ENCODE measurements around the gene SOX15.

The SOX15 gene

GRCh38 chr17:7579001-7579833 is 10.7 kb downstream of the SOX15 start, which contains the start of gene CD68:
TSS of gene CD68 (plus strand) at chr17:7579638. CDS start at chr17:7579678, 40 bp downstream.
- Histone ChIP-seq H3K36me3 (ENCODE audit: control insufficient read depth in 5 of 5, insufficient read depth in 5 of 5, low read length in 5 of 5) (peaks cover 21 to 57% (median 51%) of the 10 kb centered on the region in 5 donors), H3K9ac (ENCODE audit: low read length in 5 of 5) (peak within 1 kb of the TSS; percentile 60 to 96 (median 83)), H3K27me3 (ENCODE audit: control insufficient read depth in 5 of 5, insufficient read depth in 4 of 5, low read length in 5 of 5) (no peaks in the 10 kb centered on the region), H3K4me1 (ENCODE audit: control insufficient read depth in 5 of 5, insufficient read depth in 5 of 5, low read length in 5 of 5) (peaks cover 23 to 86% (median 76%) of the 10 kb centered on the region in 5 donors), H3K9me3 (ENCODE audit: control insufficient read depth in 5 of 5, low read length in 5 of 5) (no peaks in the 10 kb centered on the region), H3K27ac (ENCODE audit: low read depth, low read length) (peak within 1 kb of the TSS; percentile 98), H3K4me3 (ENCODE audit: low read depth in 1 of 5, low read length in 5 of 5) (peak within 1 kb of the TSS; percentile 61 to 96 (median 63))

DNA sequence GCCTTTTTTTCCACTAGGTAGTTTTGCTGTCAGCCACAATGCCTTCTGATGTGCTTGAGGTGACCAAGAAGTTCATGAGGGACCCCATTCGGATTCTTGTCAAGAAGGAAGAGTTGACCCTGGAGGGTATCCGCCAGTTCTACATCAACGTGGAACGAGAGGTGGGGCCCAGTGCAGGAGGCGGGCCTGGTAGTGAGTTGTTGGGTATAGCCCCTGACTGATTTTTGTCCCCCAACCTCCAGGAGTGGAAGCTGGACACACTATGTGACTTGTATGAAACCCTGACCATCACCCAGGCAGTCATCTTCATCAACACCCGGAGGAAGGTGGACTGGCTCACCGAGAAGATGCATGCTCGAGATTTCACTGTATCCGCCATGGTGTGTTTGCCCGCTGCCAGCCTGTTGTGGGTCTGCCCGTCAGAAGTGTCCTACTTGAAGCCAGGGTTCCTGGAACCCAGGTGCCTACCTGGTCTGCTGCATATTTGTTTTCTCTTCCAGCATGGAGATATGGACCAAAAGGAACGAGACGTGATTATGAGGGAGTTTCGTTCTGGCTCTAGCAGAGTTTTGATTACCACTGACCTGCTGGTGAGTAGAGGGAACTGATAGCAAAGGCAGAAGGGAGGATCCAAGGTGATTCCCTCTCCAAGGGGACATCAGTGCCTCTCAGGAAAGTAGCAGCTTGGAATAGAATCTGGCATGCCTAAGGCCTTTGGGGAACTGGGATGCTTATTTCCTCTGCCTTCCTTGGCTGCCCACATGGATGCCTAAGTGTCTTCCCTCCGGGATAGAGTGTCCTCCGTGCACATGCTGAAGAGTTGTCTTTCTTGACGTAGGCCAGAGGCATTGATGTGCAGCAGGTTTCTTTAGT is 12.3 kb downstream of the SOX15 start:
- H3K27ac ChIP-seq (ENCODE audit: low read depth, low read length), result peak overlapping the region; percentile 98
- H3K9ac ChIP-seq (ENCODE audit: low read length in 5 of 5), result no peak overlapping the region
- peaks cover 21 to 61% (median 57%) of the 10 kb centered on the region in 5 donors for H3K36me3 ChIP-seq (ENCODE audit: control insufficient read depth in 5 of 5, insufficient read depth in 5 of 5, low read length in 5 of 5)
- no peaks in the 10 kb centered on the region for H3K27me3 ChIP-seq (ENCODE audit: control insufficient read depth in 5 of 5, insufficient read depth in 4 of 5, low read length in 5 of 5)
- H3K4me1 ChIP-seq (ENCODE audit: control insufficient read depth in 5 of 5, insufficient read depth in 5 of 5, low read length in 5 of 5), result peaks cover 26 to 79% (median 72%) of the 10 kb centered on the region in 5 donors
- peak overlapping the region in 2 of 5 donors; percentile 25 to 96 for H3K4me3 ChIP-seq (ENCODE audit: low read depth in 1 of 5, low read length in 5 of 5)
- H3K9me3 ChIP-seq (ENCODE audit: control insufficient read depth in 5 of 5, low read length in 5 of 5), result no peaks in the 10 kb centered on the region

DNA sequence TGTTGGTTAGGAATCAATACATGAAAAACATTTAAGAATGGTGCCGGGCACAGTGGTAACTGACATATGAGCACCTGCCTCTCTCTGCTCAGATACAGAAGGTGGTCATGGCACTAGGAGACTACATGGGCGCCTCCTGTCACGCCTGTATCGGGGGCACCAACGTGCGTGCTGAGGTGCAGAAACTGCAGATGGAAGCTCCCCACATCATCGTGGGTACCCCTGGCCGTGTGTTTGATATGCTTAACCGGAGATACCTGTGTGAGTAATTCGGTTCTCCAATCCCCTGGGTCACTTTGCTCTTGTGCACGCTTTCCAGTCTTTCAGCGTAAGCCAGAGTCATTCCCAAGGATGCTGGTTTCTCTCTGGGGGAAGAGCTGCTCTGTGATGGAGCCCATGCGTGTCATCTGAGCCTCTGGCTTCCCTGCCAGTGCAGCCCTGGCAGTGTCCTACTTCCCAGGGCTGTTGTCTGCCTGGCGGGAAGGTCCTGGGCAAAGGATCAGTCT is 13.4 kb downstream of the SOX15 start:
- Histone ChIP-seq H3K36me3 (ENCODE audit: control insufficient read depth in 5 of 5, insufficient read depth in 5 of 5, low read length in 5 of 5) (peaks cover 21 to 61% (median 57%) of the 10 kb centered on the region in 5 donors), H3K9ac (ENCODE audit: low read length in 5 of 5) (no peak overlapping the region), H3K4me1 (ENCODE audit: control insufficient read depth in 5 of 5, insufficient read depth in 5 of 5, low read length in 5 of 5) (peaks cover 28 to 78% (median 70%) of the 10 kb centered on the region in 5 donors)

GRCh38 chr17:7575959-7576358 is 13.9 kb downstream of the SOX15 start:
- Histone ChIP-seq H3K27ac (ENCODE audit: low read depth, low read length) (peak overlapping the region; percentile 98), H3K36me3 (ENCODE audit: control insufficient read depth in 5 of 5, insufficient read depth in 5 of 5, low read length in 5 of 5) (peaks cover 21 to 64% (median 61%) of the 10 kb centered on the region in 5 donors), H3K9me3 (ENCODE audit: control insufficient read depth in 5 of 5, low read length in 5 of 5) (no peaks in the 10 kb centered on the region), H3K9ac (ENCODE audit: low read length in 5 of 5) (peak overlapping the region in 1 of 5 donors; percentile 12), H3K4me3 (ENCODE audit: low read depth in 1 of 5, low read length in 5 of 5) (peak overlapping the region in 1 of 5 donors; percentile 98), H3K4me1 (ENCODE audit: control insufficient read depth in 5 of 5, insufficient read depth in 5 of 5, low read length in 5 of 5) (peaks cover 28 to 80% (median 67%) of the 10 kb centered on the region in 5 donors), H3K27me3 (ENCODE audit: control insufficient read depth in 5 of 5, insufficient read depth in 4 of 5, low read length in 5 of 5) (no peaks in the 10 kb centered on the region)

More for the DNA sequence above, 13.4 kb downstream of the SOX15 start:
- Histone ChIP-seq H3K27me3 (ENCODE audit: control insufficient read depth in 5 of 5, insufficient read depth in 4 of 5, low read length in 5 of 5) (no peaks in the 10 kb centered on the region), H3K9me3 (ENCODE audit: control insufficient read depth in 5 of 5, low read length in 5 of 5) (no peaks in the 10 kb centered on the region), H3K27ac (ENCODE audit: low read depth, low read length) (peak overlapping the region; percentile 98), H3K4me3 (ENCODE audit: low read depth in 1 of 5, low read length in 5 of 5) (peak overlapping the region in 2 of 5 donors; percentile 12 to 98)

DNA sequence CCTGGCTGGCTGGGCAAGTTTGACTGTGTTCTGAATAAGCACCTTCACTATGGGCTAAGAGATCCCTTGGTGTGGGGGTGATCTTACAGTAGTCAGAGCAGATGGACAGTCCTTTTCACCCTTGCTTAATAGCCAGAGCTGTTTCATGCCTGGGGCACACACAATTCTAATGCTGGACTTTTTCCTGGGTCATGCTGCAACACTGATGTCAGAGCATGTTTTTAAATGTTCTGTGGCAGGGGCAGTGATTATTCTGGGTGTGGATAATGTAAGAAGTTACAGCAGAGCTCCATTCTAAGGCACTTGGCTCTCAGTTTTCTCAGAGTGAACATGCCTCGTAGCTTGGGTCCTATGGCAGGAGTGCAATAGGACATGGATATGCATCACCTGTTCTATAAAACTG is 14.4 kb downstream of the SOX15 start:
- Histone ChIP-seq H3K27me3 (ENCODE audit: control insufficient read depth in 5 of 5, insufficient read depth in 4 of 5, low read length in 5 of 5) (no peaks in the 10 kb centered on the region), H3K36me3 (ENCODE audit: control insufficient read depth in 5 of 5, insufficient read depth in 5 of 5, low read length in 5 of 5) (peaks cover 21 to 66% (median 63%) of the 10 kb centered on the region in 5 donors), H3K9me3 (ENCODE audit: control insufficient read depth in 5 of 5, low read length in 5 of 5) (no peaks in the 10 kb centered on the region), H3K9ac (ENCODE audit: low read length in 5 of 5) (peak overlapping the region in 2 of 5 donors; percentile 73 to 84), H3K27ac (ENCODE audit: low read depth, low read length) (peak overlapping the region; percentile 98), H3K4me1 (ENCODE audit: control insufficient read depth in 5 of 5, insufficient read depth in 5 of 5, low read length in 5 of 5) (peaks cover 24 to 75% (median 62%) of the 10 kb centered on the region in 5 donors), H3K4me3 (ENCODE audit: low read depth in 1 of 5, low read length in 5 of 5) (peak overlapping the region in 3 of 5 donors; percentile 85 to 98 (median 98))

- Histone ChIP-seq H3K27me3 (ENCODE audit: control insufficient read depth in 5 of 5, insufficient read depth in 4 of 5, low read length in 5 of 5) (no peaks in the 10 kb centered on the region), H3K36me3 (ENCODE audit: control insufficient read depth in 5 of 5, insufficient read depth in 5 of 5, low read length in 5 of 5) (peaks cover 25 to 75% (median 67%) of the 10 kb centered on the region in 5 donors), H3K4me1 (ENCODE audit: control insufficient read depth in 5 of 5, insufficient read depth in 5 of 5, low read length in 5 of 5) (peaks cover 18 to 64% (median 51%) of the 10 kb centered on the region in 5 donors), H3K27ac (ENCODE audit: low read depth, low read length) (peak overlapping the region; percentile 98), H3K9ac (ENCODE audit: low read length in 5 of 5) (peak overlapping the region; percentile 19 to 87 (median 73)), H3K4me3 (ENCODE audit: low read depth in 1 of 5, low read length in 5 of 5) (peak overlapping the region; percentile 84 to 99 (median 98)), H3K9me3 (ENCODE audit: control insufficient read depth in 5 of 5, low read length in 5 of 5) (no peaks in the 10 kb centered on the region)
Measured at GRCh38 chr17:7574176-7574953, 15.5 kb downstream of the SOX15 start.

- no peaks in the 10 kb centered on the region for H3K27me3 ChIP-seq (ENCODE audit: control insufficient read depth in 5 of 5, insufficient read depth in 4 of 5, low read length in 5 of 5)
- peak overlapping the region; percentile 98 for H3K27ac ChIP-seq (ENCODE audit: low read depth, low read length)
- H3K9ac ChIP-seq (ENCODE audit: low read length in 5 of 5), result peak overlapping the region; percentile 77 to 98 (median 98)
- peaks cover 26 to 73% (median 67%) of the 10 kb centered on the region in 5 donors for H3K36me3 ChIP-seq (ENCODE audit: control insufficient read depth in 5 of 5, insufficient read depth in 5 of 5, low read length in 5 of 5)
- H3K9me3 ChIP-seq (ENCODE audit: control insufficient read depth in 5 of 5, low read length in 5 of 5), result no peaks in the 10 kb centered on the region
- H3K4me1 ChIP-seq (ENCODE audit: control insufficient read depth in 5 of 5, insufficient read depth in 5 of 5, low read length in 5 of 5), result peaks cover 12 to 55% (median 42%) of the 10 kb centered on the region in 5 donors
- H3K4me3 ChIP-seq (ENCODE audit: low read depth in 1 of 5, low read length in 5 of 5), result peak overlapping the region; percentile 84 to 99 (median 98)
Measured at GRCh38 chr17:7573324-7574080, 16.4 kb downstream of the SOX15 start.

DNA sequence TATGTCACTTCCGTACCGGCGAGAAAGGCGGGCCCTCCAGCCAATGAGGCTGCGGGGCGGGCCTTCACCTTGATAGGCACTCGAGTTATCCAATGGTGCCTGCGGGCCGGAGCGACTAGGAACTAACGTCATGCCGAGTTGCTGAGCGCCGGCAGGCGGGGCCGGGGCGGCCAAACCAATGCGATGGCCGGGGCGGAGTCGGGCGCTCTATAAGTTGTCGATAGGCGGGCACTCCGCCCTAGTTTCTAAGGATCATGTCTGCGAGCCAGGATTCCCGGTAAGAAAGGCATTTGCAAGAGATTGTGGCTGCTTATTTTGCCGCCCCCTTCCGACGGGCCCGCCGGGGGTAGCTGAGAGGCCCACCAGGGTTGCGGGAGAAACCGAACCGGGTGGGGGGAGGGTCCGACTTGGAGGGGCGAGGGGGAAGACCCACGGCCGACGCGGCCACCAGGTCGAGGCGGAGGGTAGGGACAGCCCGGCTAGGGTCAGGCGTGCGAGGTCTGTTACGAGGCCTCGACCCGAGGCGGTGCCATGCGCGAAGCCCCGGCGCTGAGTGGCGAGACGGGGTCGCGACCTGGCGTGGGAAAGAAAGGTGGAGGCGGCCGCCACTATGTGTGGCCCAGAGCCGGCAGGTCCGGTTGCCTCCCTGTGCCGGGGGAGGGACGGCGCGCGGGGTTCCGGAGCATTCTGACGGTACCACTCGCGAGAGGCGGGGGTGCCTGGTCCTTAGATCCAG is 17.1 kb downstream of the SOX15 start:
- Histone ChIP-seq H3K27me3 (ENCODE audit: control insufficient read depth in 5 of 5, insufficient read depth in 4 of 5, low read length in 5 of 5) (no peaks in the 10 kb centered on the region), H3K9me3 (ENCODE audit: control insufficient read depth in 5 of 5, low read length in 5 of 5) (no peaks in the 10 kb centered on the region), H3K27ac (ENCODE audit: low read depth, low read length) (peak overlapping the region; percentile 98), H3K4me1 (ENCODE audit: control insufficient read depth in 5 of 5, insufficient read depth in 5 of 5, low read length in 5 of 5) (peaks cover 12 to 48% (median 39%) of the 10 kb centered on the region in 5 donors), H3K9ac (ENCODE audit: low read length in 5 of 5) (peak overlapping the region; percentile 77 to 98 (median 98)), H3K4me3 (ENCODE audit: low read depth in 1 of 5, low read length in 5 of 5) (peak overlapping the region; percentile 52 to 99 (median 98)), H3K36me3 (ENCODE audit: control insufficient read depth in 5 of 5, insufficient read depth in 5 of 5, low read length in 5 of 5) (peaks cover 22 to 70% (median 61%) of the 10 kb centered on the region in 5 donors)
